RPMI7951 (cell line): ENCODE data around the gene SLN. TPM values are rescaled to one million over a fixed set of nuclear protein-coding genes. Genes with fewer than 3 reads are reported as not detected.
A peak's percentile ranks its signal among the peaks of the same experiment; 100 is the strongest.

Experiments
- DNase-seq: peaks from one replicate; pipeline ENCODE4 v3.0.0-alpha.2; 2012; ENCODE audit warnings: low read depth
- total RNA-seq: library from RNA; depleted of rRNA; stranded (reverse); fragments of >200 nt; shearing (Covaris generic); gene quantifications from 2 replicates; pipeline ENCODE4 v1.2.3, GENCODE V29; 2014

Gene SLN
- total RNA-seq, 1 experiment from 2014 or later, result not detected

GRCh38 chr11:107719557-107720302, 7.9 kb upstream of the SLN start:
- DNase-seq, result no peak

- no peak for DNase-seq
Observed at GRCh38 chr11:107719073-107719472, 7.2 kb upstream of the SLN start.

- no peak for DNase-seq
Observed at GRCh38 chr11:107716884-107717532, 5.2 kb upstream of the SLN start.

GRCh38 chr11:107713009-107713408, 1.2 kb upstream of the SLN start:
- DNase-seq, result no peak

- no peak for DNase-seq
Observed at GRCh38 chr11:107710301-107710700, 1.6 kb downstream of the SLN start.

DNA sequence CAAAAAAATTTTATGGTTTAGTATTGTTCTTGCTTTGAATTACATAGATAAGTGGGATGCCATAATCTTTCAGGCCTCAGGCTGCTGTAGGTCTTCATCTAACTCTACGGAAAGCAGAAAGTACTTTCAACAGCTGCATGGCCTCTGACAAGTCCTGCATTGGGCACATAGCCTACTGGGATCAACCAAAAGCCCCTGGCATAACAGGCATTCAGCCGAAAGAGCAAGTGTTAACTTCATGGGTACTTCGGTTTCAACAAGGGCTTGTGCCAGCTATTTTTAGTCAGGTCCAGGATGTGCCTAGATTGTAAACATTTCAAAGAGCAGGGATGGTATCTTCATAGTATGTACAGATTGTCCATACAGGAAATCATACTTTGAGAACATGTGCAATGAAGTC, 3.1 kb downstream of the SLN start:
- DNase-seq, result no peak

DNA sequence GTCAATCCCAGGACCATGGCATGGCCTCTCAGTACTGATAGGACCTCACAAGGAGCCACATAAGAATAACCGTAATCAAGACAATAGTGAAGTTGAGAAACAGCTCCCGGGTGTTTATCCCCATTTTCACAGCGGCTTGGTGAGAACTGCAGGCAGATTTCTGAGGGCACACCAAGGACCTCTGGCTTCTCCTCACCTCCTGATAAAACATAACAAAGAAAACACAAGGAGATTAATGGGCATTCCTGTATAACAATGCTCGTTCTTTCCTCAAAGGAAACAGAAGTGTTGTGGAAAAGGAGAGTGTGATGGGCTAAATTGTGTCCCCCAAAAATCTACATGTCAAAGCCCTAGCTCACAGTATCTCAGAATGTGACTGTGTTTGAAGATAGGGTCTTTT, 4.0 kb downstream of the SLN start:
- no peak for DNase-seq

DNA sequence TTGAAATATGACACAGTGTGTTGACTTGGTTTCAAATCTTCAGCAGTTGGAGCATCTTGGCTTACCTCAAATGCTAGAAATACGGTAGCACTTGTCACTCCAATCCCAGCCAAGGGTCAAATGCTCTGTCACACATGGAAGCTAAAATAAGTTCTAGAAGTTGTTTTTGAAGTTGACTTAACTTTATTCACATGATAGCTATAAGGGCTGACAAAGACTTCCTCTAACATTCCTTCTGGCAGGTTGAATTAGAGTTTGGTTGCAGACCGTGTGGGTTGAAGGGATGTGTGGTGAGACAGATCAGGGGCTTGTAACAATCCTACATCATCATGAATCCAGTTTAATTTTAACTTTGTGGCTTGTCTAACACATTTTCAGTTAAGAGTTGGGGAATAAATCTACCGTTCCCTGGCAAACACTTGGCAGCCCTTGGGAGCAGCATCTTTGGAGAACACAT, 4.6 kb downstream of the SLN start:
- DNase-seq, result no peak

DNA sequence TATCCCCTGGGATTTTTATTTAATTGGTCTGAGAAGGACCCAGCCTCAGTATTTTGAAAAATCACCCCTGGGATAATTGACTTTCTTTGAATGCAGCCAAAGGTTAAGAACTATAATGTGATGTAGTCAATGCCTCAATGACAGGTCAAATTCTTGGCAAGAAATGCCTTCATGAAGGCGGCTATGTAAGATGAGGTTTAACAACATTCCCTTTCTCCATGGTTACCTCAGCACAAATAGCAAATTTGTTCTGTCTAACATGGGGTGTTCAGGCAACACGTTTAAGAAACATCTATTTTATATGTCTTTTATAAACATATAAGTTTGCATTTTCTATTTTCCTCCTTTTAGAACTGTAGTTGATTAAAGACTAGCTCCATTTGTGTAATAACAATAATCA, 5.3 kb downstream of the SLN start:
- DNase-seq, result no peak

DNA sequence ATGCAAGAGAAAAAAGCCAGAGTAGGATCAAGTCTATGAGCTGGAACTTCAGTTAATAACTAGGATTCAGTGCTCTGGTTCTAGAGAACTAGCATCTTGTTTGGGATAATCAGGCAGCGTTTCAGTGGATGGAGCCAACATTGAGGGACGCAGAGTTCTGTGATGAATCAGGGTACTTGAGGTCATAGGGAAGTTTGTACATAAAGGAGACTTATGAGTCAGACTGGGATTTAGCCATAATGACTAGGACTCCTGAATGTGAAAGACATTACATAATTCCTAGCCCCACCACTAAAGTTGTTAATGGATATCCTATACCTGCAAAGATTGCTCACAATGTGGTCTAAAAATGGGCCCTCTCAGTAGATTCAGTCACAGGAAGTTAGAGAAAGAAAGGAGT, 6.8 kb downstream of the SLN start:
- DNase-seq, result peak; percentile 89

GRCh38 chr11:107704451-107704850, 7.4 kb downstream of the SLN start:
- peak; percentile 85 for DNase-seq

- no peak for DNase-seq
Observed at GRCh38 chr11:107702723-107703122, 9.1 kb downstream of the SLN start.

GRCh38 chr11:107702109-107702660, 9.7 kb downstream of the SLN start:
- no peak for DNase-seq

- DNase-seq, result peak; percentile 61
Observed at GRCh38 chr11:107699371-107700285, 12.2 kb downstream of the SLN start.

- DNase-seq, result no peak
Observed at GRCh38 chr11:107697291-107697690, 14.6 kb downstream of the SLN start.

DNA sequence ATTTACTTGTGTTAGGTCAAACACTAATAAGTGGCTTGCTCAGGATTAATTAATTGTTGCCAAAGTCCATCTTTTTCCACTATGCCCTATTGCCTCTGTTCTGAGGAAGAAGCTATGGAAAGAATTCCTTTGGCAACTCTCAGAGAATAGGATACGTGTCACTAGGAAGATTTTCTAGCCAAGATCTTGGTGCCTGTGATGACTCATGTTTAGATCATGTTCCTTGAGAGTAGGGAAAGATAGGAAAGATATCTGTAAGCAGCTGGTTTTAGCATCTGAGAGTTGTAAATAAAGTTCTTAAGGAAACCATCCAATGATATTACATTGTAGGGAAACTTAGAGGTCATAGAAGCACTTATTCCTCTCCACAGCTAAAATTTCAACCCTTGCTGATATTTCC, 15.7 kb downstream of the SLN start:
- DNase-seq, result peak; percentile 94

DNA sequence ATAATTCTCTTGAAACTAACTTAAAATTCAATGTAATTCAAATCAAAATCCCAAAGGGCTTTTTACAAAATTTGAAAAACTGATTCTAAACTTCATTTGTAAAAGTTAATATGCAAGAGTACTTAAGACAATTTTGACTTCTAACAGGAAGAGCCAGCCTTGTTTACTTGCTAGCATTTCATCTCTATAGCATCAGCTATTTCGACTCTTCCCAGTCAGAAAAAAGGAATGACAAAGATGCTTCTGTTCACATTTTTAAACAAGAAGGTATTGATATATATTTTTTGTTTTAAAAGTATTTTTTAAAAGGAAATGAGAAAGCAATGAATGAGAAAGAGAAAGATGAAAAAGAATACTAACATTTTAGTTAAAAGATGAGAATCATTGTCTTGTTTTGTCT, 16.4 kb downstream of the SLN start:
- peak; percentile 31 for DNase-seq

DNA sequence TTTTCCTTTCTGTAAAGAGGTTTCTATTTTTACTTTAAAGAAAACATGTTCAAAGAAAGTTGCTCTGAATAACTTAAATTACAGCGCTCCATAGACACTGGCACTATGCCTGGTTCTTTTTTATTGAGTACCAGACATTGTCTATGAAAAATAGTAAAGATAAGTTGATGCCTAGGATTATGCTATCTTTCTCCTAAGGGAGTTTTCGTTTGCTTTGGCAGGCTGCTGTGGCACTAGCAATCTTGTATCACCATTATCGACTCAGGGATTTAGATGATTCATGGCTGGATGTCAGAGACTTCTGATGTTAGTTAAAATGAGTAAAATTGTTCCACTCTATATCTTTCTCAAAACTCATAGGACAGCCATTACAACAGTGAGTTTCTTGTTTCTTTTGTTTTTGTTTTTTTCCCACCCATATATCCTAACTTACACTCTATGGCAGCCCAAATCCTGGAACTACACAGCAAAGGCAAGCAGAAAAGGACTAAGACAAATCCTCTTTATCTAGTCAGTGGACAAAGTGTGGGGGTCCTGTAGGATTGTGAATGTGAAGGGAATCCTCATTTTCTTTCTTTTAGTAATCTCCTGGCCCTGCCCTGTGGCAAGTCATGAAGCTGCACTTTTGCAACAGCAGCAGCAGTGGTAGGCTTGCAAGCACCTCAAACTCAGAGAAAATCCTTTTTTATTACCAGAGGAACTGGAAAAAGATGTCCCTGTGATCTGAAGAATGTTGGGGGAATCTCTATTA, 20.7 kb downstream of the SLN start:
- peak; percentile 40 for DNase-seq

DNA sequence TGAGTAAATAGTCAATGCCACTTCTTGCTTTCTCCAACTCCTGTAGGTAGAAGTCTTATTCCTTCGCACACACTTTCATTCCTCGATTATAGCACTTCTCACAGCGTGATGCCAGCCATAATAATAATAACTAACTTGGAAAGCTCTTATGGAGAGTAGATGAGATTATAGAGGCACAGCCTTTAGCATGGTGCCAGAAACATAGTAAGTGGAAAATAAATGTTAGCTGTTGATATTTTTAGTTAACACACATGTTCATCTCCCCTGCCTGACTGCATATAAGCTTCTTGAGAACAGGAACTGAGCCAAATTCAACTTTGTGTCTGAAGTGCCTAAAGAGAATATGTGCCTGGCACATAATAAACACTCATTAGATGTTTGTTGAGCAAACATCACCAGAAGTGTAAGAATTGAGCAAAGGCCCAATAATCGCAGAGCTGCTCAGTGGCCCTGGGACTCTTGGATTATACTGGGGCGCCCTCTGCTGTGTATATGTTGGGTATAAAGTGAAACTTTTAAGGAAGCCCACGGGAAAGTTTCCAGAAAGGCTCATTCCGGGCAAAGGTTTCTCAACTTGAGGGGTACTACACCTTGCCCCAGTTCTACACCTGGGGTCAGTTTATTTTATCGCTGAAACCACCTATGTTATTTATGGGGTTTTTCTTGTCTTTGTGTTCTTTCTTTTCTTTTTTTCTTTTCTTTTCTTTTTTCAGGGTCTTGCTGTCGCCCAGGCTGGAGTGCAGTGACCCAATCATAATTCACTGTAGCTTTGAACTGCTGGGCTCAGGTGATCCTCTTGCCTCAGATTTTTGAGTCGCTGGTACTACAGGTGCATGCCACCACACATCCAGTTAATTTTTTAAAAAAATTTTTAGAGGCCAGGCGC, 22.3 kb downstream of the SLN start:
- DNase-seq, result peak; percentile 66

- no peak for DNase-seq
Observed at GRCh38 chr11:107688322-107688918, 23.4 kb downstream of the SLN start.
